SK-N-SH treated with all-trans-retinoic acid at 6 μM for 48 hours (cell line): ENCODE data around the gene BCKDHB.

Experiments
- ATAC-seq: fragments of 200-7000 bp; cut with Tn5 transposase; 3 replicates; pipeline ENCODE4 v1.9.1; 2020; ENCODE audit warnings: mild to moderate bottlenecking, moderate library complexity
- ARNTL ChIP-seq: fragments of 450-650 bp; formaldehyde crosslinking; IDR thresholded peaks from 2 replicates; pipeline ENCODE4 v1.5.0; 2020; ENCODE audit warnings: low read depth, mild to moderate bottlenecking, moderate library complexity, borderline replicate concordance
- BACH2 ChIP-seq: fragments of 250-450 bp; sonication (Bioruptor Pico); IDR thresholded peaks from 2 replicates; pipeline ENCODE4 v1.9.0; 2021; ENCODE audit warnings: mild to moderate bottlenecking, borderline replicate concordance
- CSDC2 ChIP-seq: fragments of 250-450 bp; sonication (Bioruptor Pico); IDR thresholded peaks from 2 replicates; pipeline ENCODE4 v1.5.0; 2020; ENCODE audit warnings: mild to moderate bottlenecking, moderate library complexity
- ESRRG ChIP-seq: fragments of 250-450 bp; sonication (Bioruptor Pico); IDR thresholded peaks from 2 replicates; pipeline ENCODE4 v1.6.1; 2021; ENCODE audit warnings: mild to moderate bottlenecking
- GLIS3 ChIP-seq: fragments of 250-450 bp; sonication (Bioruptor Pico); IDR thresholded peaks from 2 replicates; pipeline ENCODE4 v1.5.0; 2020; ENCODE audit warnings: mild to moderate bottlenecking, moderate library complexity
- ISL1 ChIP-seq: fragments of 250-450 bp; sonication (Bioruptor Pico); IDR thresholded peaks from 2 replicates; pipeline ENCODE4 v2.1.2; 2022; ENCODE audit warnings: mild to moderate bottlenecking, moderate library complexity
- OSR1 ChIP-seq: fragments of 250-450 bp; sonication (Bioruptor Pico); IDR thresholded peaks from 2 replicates; pipeline ENCODE4 v1.8.0; 2022; ENCODE audit warnings: moderate library complexity, mild to moderate bottlenecking, inconsistent platforms
- PPARA ChIP-seq: fragments of 250-450 bp; sonication (Bioruptor Pico); IDR thresholded peaks from 2 replicates; pipeline ENCODE4 v1.5.0; 2020; ENCODE audit warnings: mild to moderate bottlenecking, borderline replicate concordance
- RARB ChIP-seq: fragments of 250-450 bp; sonication (Bioruptor Pico); IDR thresholded peaks from 2 replicates; pipeline ENCODE4 v1.8.0; 2021; ENCODE audit warnings: mild to moderate bottlenecking, moderate library complexity
- SNAI2 ChIP-seq: fragments of 250-450 bp; sonication (Bioruptor Pico); IDR thresholded peaks from 2 replicates; pipeline ENCODE4 v1.5.0; 2020; ENCODE audit warnings: mild to moderate bottlenecking, moderate library complexity
- TCF4 ChIP-seq: fragments of 250-450 bp; sonication (Bioruptor Pico); IDR thresholded peaks from 2 replicates; pipeline ENCODE4 v1.8.0; 2021; ENCODE audit warnings: mild to moderate bottlenecking, moderate library complexity, borderline replicate concordance
- TOX ChIP-seq: fragments of 250-450 bp; sonication (Bioruptor Pico); IDR thresholded peaks from 2 replicates; pipeline ENCODE4 v1.8.0; 2021; ENCODE audit warnings: mild to moderate bottlenecking, moderate library complexity, borderline replicate concordance
- ZC3H10 ChIP-seq: fragments of 250-450 bp; sonication (Bioruptor Pico); IDR thresholded peaks from 2 replicates; pipeline ENCODE4 v1.5.1; 2021; ENCODE audit warnings: mild to moderate bottlenecking, moderate library complexity
- ZFP3 ChIP-seq: fragments of 250-450 bp; sonication (Bioruptor Pico); IDR thresholded peaks from 2 replicates; pipeline ENCODE4 v1.5.0; 2020; ENCODE audit warnings: mild to moderate bottlenecking, moderate library complexity
- ZFP30 ChIP-seq: fragments of 450-650 bp; formaldehyde crosslinking; IDR thresholded peaks from 2 replicates; pipeline ENCODE4 v1.5.0; 2022; ENCODE audit warnings: mild to moderate bottlenecking, moderate library complexity
- ZNF565 ChIP-seq: fragments of 450-650 bp; formaldehyde crosslinking; conservative IDR thresholded peaks from 2 replicates; pipeline ENCODE4 v1.5.0; 2020; ENCODE audit warnings: low read depth, mild to moderate bottlenecking, moderate library complexity
- ZNF70 ChIP-seq: fragments of 450-650 bp; formaldehyde crosslinking; IDR thresholded peaks from 2 replicates; pipeline ENCODE4 v1.5.0; 2020; ENCODE audit warnings: mild to moderate bottlenecking, moderate library complexity
- ZNF8 ChIP-seq: fragments of 450-650 bp; formaldehyde crosslinking; IDR thresholded peaks from 2 replicates; pipeline ENCODE4 v1.5.0; 2020; ENCODE audit warnings: mild to moderate bottlenecking, moderate library complexity
- TF ChIP-seq, protein P1 (sequence below): fragments of 250-450 bp; sonication (Bioruptor Pico); IDR thresholded peaks from 2 replicates; pipeline ENCODE4 v1.5.0; 2020; ENCODE audit warnings: mild to moderate bottlenecking, moderate library complexity
- TF ChIP-seq, protein P2 (sequence below): fragments of 250-450 bp; sonication (Bioruptor Pico); IDR thresholded peaks from 2 replicates; pipeline ENCODE4 v1.8.0; 2020; ENCODE audit warnings: mild to moderate bottlenecking, moderate library complexity, borderline replicate concordance
- TF ChIP-seq, protein P3 (sequence below): fragments of 250-450 bp; sonication (Bioruptor Pico); IDR thresholded peaks from 2 replicates; pipeline ENCODE4 v1.5.1; 2021; ENCODE audit warnings: mild to moderate bottlenecking, moderate library complexity
- TF ChIP-seq, protein P4 (sequence below): fragments of 250-450 bp; sonication (Bioruptor Pico); IDR thresholded peaks from 2 replicates; pipeline ENCODE4 v1.5.1; 2020; ENCODE audit warnings: low read depth, mild to moderate bottlenecking, moderate library complexity
- TF ChIP-seq, protein P5 (sequence below): fragments of 250-450 bp; sonication (Bioruptor Pico); IDR thresholded peaks from 2 replicates; pipeline ENCODE4 v1.8.0; 2021; ENCODE audit warnings: low read depth, mild to moderate bottlenecking, moderate library complexity, borderline replicate concordance

BCKDHB gene

DNA sequence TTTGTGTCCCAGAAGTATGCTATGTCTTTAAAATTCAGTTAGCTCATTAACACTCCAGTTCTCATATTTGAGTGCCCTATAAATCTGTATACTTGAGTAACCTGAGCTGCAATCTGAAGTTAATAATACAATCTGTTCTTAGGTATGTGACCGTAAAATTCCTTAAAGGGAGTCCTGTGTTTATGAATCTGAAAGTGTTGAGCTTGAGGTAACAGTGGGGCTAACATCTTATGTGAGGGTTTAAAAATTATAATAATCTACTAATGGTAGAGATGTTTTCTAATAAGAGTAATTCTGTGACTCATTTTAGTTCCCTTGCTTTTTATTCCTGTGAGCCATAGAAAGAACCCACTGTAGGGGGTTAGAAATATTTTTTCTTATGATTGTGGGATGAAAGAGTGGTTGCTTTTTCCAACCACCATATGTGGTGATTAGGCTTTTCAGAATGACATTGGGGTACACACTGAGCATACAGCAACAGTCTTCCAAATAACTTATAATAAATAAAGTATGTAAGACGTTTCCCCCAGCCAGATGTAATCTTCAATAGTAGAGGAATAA lies 121.2 kb downstream of the BCKDHB start:
- TF ChIP-seq CSDC2 (CRISPR knock-in tag) (no peak), ZNF8 (no peak), TOX (no peak), ISL1 (CRISPR knock-in tag) (no peak), SNAI2 (CRISPR knock-in tag) (no peak), ZFP30 (CRISPR knock-in tag) (no peak), GLIS3 (CRISPR knock-in tag) (no peak)
- TF ChIP-seq, protein P1, sequence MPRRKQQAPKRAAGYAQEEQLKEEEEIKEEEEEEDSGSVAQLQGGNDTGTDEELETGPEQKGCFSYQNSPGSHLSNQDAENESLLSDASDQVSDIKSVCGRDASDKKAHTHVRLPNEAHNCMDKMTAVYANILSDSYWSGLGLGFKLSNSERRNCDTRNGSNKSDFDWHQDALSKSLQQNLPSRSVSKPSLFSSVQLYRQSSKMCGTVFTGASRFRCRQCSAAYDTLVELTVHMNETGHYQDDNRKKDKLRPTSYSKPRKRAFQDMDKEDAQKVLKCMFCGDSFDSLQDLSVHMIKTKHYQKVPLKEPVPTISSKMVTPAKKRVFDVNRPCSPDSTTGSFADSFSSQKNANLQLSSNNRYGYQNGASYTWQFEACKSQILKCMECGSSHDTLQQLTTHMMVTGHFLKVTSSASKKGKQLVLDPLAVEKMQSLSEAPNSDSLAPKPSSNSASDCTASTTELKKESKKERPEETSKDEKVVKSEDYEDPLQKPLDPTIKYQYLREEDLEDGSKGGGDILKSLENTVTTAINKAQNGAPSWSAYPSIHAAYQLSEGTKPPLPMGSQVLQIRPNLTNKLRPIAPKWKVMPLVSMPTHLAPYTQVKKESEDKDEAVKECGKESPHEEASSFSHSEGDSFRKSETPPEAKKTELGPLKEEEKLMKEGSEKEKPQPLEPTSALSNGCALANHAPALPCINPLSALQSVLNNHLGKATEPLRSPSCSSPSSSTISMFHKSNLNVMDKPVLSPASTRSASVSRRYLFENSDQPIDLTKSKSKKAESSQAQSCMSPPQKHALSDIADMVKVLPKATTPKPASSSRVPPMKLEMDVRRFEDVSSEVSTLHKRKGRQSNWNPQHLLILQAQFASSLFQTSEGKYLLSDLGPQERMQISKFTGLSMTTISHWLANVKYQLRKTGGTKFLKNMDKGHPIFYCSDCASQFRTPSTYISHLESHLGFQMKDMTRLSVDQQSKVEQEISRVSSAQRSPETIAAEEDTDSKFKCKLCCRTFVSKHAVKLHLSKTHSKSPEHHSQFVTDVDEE (CRISPR knock-in tag), result no peak
- TF ChIP-seq, protein P2, sequence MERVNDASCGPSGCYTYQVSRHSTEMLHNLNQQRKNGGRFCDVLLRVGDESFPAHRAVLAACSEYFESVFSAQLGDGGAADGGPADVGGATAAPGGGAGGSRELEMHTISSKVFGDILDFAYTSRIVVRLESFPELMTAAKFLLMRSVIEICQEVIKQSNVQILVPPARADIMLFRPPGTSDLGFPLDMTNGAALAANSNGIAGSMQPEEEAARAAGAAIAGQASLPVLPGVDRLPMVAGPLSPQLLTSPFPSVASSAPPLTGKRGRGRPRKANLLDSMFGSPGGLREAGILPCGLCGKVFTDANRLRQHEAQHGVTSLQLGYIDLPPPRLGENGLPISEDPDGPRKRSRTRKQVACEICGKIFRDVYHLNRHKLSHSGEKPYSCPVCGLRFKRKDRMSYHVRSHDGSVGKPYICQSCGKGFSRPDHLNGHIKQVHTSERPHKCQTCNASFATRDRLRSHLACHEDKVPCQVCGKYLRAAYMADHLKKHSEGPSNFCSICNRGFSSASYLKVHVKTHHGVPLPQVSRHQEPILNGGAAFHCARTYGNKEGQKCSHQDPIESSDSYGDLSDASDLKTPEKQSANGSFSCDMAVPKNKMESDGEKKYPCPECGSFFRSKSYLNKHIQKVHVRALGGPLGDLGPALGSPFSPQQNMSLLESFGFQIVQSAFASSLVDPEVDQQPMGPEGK (CRISPR knock-in tag), result no peak
- no peak for ATAC-seq

DNA sequence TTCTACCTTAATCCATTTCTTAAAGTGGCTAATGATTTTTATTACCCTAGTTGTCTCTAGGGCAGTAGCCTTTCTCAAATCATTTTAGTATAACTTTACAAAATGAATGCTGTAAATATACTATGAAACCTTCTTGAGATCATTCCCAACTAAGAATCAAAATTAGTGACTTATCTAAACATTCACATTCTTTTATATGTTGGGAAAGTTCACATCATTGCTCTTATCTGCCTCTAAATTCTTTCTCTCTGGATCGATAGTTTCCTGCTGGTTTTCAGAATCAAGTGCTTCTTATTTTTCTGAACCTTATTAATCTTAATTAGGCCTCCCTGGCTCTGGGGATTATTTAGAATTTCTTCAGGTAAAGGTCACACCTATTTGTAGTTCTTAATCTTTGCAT lies 126.8 kb downstream of the BCKDHB start:
- no peak for TF ChIP-seq ZFP3 (CRISPR knock-in tag)
- TF ChIP-seq ZC3H10 (CRISPR knock-in tag), result no peak
- ATAC-seq, result no peak

DNA sequence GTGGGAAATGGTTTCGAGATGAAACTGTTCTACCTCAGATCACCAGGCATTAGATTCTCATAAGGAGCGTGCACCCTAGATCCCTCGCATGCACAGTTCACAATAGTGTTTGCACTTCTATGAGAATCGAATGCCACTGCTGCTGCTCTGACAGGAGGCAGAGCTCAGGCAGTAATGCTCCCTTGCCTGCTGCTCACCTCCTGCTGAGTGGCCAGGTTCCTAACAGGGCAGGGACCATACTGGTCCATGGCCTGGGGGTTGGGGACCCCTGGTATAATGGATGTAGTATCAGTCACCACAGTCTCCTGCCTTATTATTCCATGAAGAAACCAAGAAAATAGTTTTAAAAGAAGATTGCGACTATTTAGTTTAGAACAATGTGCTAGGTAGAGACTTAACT lies 127.5 kb downstream of the BCKDHB start:
- no peak for ATAC-seq
- TF ChIP-seq ZNF70 (CRISPR knock-in tag), result no peak
- no peak for TF ChIP-seq ESRRG (CRISPR knock-in tag)
- TF ChIP-seq ZNF565 (CRISPR knock-in tag), result no peak
- TF ChIP-seq RARB, result no peak
- TF ChIP-seq, protein P3, sequence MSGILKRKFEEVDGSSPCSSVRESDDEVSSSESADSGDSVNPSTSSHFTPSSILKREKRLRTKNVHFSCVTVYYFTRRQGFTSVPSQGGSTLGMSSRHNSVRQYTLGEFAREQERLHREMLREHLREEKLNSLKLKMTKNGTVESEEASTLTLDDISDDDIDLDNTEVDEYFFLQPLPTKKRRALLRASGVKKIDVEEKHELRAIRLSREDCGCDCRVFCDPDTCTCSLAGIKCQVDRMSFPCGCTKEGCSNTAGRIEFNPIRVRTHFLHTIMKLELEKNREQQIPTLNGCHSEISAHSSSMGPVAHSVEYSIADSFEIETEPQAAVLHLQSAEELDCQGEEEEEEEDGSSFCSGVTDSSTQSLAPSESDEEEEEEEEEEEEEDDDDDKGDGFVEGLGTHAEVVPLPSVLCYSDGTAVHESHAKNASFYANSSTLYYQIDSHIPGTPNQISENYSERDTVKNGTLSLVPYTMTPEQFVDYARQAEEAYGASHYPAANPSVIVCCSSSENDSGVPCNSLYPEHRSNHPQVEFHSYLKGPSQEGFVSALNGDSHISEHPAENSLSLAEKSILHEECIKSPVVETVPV (CRISPR knock-in tag), result no peak
- no peak for TF ChIP-seq TOX
- TF ChIP-seq, protein P4, sequence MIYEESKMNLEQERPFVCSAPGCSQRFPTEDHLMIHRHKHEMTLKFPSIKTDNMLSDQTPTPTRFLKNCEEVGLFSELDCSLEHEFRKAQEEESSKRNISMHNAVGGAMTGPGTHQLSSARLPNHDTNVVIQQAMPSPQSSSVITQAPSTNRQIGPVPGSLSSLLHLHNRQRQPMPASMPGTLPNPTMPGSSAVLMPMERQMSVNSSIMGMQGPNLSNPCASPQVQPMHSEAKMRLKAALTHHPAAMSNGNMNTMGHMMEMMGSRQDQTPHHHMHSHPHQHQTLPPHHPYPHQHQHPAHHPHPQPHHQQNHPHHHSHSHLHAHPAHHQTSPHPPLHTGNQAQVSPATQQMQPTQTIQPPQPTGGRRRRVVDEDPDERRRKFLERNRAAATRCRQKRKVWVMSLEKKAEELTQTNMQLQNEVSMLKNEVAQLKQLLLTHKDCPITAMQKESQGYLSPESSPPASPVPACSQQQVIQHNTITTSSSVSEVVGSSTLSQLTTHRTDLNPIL, result no peak
- no peak for TF ChIP-seq ARNTL
- no peak for TF ChIP-seq BACH2 (CRISPR knock-in tag)
- TF ChIP-seq SNAI2 (CRISPR knock-in tag), result no peak
- no peak for TF ChIP-seq ZC3H10 (CRISPR knock-in tag)
- TF ChIP-seq GLIS3 (CRISPR knock-in tag), result no peak
- no peak for TF ChIP-seq OSR1
- no peak for TF ChIP-seq ZFP3 (CRISPR knock-in tag)

DNA sequence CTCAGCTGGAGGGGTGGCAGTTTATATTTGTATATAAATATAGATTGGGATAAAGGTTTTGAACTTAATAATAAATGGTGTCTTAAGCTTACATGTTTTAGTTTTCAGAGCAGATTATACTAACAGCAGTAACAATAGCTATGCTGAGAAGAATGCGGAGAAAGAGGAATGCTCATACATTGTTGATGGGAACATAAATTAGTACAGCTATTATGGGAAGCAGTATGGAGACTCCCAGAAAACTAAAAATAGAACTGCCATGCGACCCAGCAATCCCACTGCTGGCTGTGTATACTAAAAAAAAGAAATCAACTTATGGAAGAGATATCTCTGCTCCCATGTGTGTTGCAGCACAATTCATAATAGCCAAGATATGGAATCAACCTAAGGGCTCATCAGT lies 127.9 kb downstream of the BCKDHB start:
- no peak for TF ChIP-seq TCF4 (CRISPR knock-in tag)
- no peak for TF ChIP-seq ZNF8
- TF ChIP-seq PPARA (CRISPR knock-in tag), result no peak
- no peak for TF ChIP-seq RARB
- no peak for TF ChIP-seq OSR1
- TF ChIP-seq, protein P5, sequence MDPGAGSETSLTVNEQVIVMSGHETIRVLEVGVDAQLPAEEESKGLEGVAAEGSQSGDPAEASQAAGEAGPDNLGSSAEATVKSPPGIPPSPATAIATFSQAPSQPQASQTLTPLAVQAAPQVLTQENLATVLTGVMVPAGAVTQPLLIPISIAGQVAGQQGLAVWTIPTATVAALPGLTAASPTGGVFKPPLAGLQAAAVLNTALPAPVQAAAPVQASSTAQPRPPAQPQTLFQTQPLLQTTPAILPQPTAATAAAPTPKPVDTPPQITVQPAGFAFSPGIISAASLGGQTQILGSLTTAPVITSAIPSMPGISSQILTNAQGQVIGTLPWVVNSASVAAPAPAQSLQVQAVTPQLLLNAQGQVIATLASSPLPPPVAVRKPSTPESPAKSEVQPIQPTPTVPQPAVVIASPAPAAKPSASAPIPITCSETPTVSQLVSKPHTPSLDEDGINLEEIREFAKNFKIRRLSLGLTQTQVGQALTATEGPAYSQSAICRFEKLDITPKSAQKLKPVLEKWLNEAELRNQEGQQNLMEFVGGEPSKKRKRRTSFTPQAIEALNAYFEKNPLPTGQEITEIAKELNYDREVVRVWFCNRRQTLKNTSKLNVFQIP (CRISPR knock-in tag), result no peak
- TF ChIP-seq BACH2 (CRISPR knock-in tag), result no peak
- no peak for ATAC-seq
